HG03342 (cell line): ENCODE data around the gene BCHE.

Experiments
- ATAC-seq: cut with Tn5 transposase; IDR thresholded peaks from one replicate; pipeline ENCODE4 v1.9.1; 2021; ENCODE audit warnings: mild to moderate bottlenecking, moderate library complexity; ENCODE audit not compliant: unreplicated experiment

The BCHE gene

GRCh38 chr3:165754219-165755007 lies 82.8 kb downstream of the BCHE start:
- no peak for ATAC-seq

- no peak for ATAC-seq
Observed at GRCh38 chr3:165753560-165753959, 83.7 kb downstream of the BCHE start.

GRCh38 chr3:165751637-165752036 lies 85.6 kb downstream of the BCHE start:
- no peak for ATAC-seq

- ATAC-seq, result no peak
Observed at GRCh38 chr3:165749821-165750220, 87.4 kb downstream of the BCHE start.

- ATAC-seq, result no peak
Observed at GRCh38 chr3:165749241-165749640, 88.0 kb downstream of the BCHE start.

GRCh38 chr3:165748094-165748493 lies 89.1 kb downstream of the BCHE start:
- ATAC-seq, result no peak

GRCh38 chr3:165746874-165747273 lies 90.3 kb downstream of the BCHE start:
- ATAC-seq, result no peak

- ATAC-seq, result no peak
Observed at GRCh38 chr3:165744025-165744424, 93.2 kb downstream of the BCHE start.

- no peak for ATAC-seq
Observed at GRCh38 chr3:165742351-165742750, 94.9 kb downstream of the BCHE start.

GRCh38 chr3:165729756-165730155 lies 107.5 kb downstream of the BCHE start:
- no peak for ATAC-seq

- no peak for ATAC-seq
Observed at GRCh38 chr3:165728924-165729323, 108.3 kb downstream of the BCHE start.

GRCh38 chr3:165725296-165725695 lies 111.9 kb downstream of the BCHE start:
- no peak for ATAC-seq
